ENCODE results near the gene ABI1. TPM values are rescaled to one million over a fixed set of nuclear protein-coding genes. Genes with fewer than 3 reads are reported as not detected.
"Not testable (repeated sequence)": the region's sequence is repeated elsewhere in the genome, so short reads cannot be mapped to it uniquely, and the experiment has no call there.

The ABI1 gene
- total RNA-seq, 1 experiment from 2014 or later: 50.8 TPM

DNA sequence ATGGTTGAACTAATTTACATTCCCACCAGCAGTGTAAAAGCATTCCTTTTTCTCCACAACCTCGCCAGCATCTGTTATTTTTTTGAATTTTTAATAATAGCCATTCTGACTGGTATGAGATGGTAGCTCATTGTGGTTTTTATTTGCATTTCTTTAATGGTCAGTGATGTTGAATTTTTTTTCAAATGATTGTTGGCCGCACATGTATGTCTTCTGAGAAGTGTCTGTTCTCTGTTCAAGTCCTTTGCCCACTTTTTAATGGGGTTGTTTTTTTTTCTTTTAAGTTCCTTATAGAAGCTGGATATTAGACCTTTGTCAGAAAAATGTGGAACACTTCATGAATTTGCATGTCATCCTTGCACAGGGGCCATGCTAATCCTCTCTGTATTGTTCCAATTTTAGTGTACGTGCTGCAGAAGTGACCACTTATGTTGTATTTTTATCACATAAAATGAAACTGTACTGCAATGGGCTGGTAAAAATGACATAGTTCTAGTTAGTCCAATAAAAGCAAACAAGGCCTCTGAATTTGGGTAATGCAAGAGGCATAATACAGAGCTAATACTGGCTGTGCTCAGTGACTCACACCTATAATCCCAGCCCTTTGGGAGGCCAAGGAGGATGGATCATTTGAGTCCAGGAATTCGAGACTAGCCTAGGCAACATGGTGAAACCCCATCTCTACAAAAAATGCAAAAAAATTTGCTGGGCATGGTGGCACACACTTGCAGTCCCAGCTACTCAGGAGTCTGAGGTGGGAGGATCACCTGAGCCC is 70.3 kb downstream of the ABI1 start:
- no peaks in the 10 kb centered on the region for H3K36me3 ChIP-seq (ENCODE audit: low read depth)
- H3K9me3 ChIP-seq (ENCODE audit: insufficient read depth, low read depth): no peaks in the 10 kb centered on the region
- H3K27me3 ChIP-seq (ENCODE audit: insufficient read depth, low read depth): no peaks in the 10 kb centered on the region
- TF ChIP-seq, protein P1, sequence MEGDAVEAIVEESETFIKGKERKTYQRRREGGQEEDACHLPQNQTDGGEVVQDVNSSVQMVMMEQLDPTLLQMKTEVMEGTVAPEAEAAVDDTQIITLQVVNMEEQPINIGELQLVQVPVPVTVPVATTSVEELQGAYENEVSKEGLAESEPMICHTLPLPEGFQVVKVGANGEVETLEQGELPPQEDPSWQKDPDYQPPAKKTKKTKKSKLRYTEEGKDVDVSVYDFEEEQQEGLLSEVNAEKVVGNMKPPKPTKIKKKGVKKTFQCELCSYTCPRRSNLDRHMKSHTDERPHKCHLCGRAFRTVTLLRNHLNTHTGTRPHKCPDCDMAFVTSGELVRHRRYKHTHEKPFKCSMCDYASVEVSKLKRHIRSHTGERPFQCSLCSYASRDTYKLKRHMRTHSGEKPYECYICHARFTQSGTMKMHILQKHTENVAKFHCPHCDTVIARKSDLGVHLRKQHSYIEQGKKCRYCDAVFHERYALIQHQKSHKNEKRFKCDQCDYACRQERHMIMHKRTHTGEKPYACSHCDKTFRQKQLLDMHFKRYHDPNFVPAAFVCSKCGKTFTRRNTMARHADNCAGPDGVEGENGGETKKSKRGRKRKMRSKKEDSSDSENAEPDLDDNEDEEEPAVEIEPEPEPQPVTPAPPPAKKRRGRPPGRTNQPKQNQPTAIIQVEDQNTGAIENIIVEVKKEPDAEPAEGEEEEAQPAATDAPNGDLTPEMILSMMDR (conservative IDR thresholded peaks at IDR 0.05): no peak
- no peak for TF ChIP-seq EZH2 (IDR thresholded peaks at IDR 0.05; ENCODE audit: low read depth)
- H3K9me2 ChIP-seq (ENCODE audit: insufficient read depth): no peaks in the 10 kb centered on the region
- BruUV-seq (replicated peaks): no TSS peak
- no peak for DNase-seq
- intact Hi-C loops (cut with micrococcal nuclease; ENCODE audit: unreplicated experiment): no loop called here
- CTCF ChIA-PET: no interaction called here
- no peak overlapping the region for H2AFZ ChIP-seq
- H3K79me2 ChIP-seq (ENCODE audit: low read depth): no peaks in the 10 kb centered on the region
- H4K20me1 ChIP-seq (ENCODE audit: insufficient read depth): no peaks in the 10 kb centered on the region; the same call in 1 of the 2 replicates
- H3F3A ChIP-seq (ENCODE audit: insufficient read depth, low read depth): no peaks in the 10 kb centered on the region
- no peak overlapping the region for H3K27ac ChIP-seq
- H3K4me2 ChIP-seq: no peak overlapping the region
- H3K4me1 ChIP-seq (replicated peaks; ENCODE audit: insufficient read depth): no peaks in the 10 kb centered on the region
- H3K4me3 ChIP-seq: no peak overlapping the region
- POLR2A ChIA-PET (ENCODE audit: unreplicated experiment): no interaction called here

DNA sequence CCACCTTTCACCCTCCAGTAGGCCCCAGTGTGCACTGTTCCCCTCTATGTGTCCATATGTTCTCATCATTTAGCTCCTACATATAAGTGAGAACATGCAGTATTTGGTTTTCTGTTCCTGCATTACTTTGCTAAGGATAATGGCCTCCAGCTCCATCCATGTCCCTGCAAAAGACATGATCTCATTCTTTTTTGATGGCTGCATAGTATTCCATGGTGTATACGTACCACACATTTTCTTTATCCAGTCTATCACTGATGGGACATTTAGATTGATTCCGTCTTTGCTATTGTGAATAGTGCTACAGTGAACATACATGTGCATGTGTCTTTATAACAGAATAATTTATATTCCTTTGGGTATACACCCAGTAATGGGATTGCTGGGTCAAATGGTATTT is 71.0 kb downstream of the ABI1 start:
- H3K4me2 ChIP-seq; H3K9me2 ChIP-seq (ENCODE audit: insufficient read depth); H3K36me3 ChIP-seq (ENCODE audit: low read depth); DNase-seq; H3K4me1 ChIP-seq (replicated peaks; ENCODE audit: insufficient read depth); intact Hi-C loops (cut with micrococcal nuclease; ENCODE audit: unreplicated experiment); H3K27ac ChIP-seq; H3K79me2 ChIP-seq (ENCODE audit: low read depth); H3K9me3 ChIP-seq (ENCODE audit: insufficient read depth, low read depth); H2AFZ ChIP-seq; H3K4me3 ChIP-seq; H3F3A ChIP-seq (ENCODE audit: insufficient read depth, low read depth); CTCF ChIA-PET; H4K20me1 ChIP-seq (ENCODE audit: insufficient read depth); POLR2A ChIA-PET (ENCODE audit: unreplicated experiment); H3K27me3 ChIP-seq (ENCODE audit: insufficient read depth, low read depth); BruUV-seq (replicated peaks): not testable (repeated sequence)

DNA sequence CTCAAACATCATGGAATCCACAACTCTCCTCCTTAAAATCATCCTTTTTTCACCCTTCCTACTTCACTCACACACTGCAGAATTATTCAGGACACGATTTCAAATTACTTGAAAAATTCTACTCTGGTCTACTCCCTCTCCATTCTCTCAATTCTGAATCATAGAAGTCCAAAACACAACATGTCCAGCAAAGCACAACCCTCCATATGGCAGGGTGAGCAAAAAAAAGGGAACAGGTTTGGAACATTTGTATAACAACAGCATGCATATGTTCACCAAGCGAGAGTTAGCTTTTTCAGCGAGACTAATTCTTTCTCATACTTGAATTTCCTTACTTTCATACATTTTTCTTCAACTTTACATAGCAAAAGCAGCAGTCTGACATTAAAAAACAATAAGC is 73.4 kb downstream of the ABI1 start:
- Histone ChIP-seq H4K20me1 (ENCODE audit: insufficient read depth) (no peaks in the 10 kb centered on the region; the same call in 1 of the 2 replicates), H3K27me3 (ENCODE audit: insufficient read depth, low read depth) (no peaks in the 10 kb centered on the region), H3K36me3 (ENCODE audit: low read depth) (no peaks in the 10 kb centered on the region), H3K9me2 (ENCODE audit: insufficient read depth) (no peaks in the 10 kb centered on the region), H3F3A (ENCODE audit: insufficient read depth, low read depth) (peaks cover 6% of the 10 kb centered on the region), H3K9me3 (ENCODE audit: insufficient read depth, low read depth) (no peaks in the 10 kb centered on the region), H3K4me2 (no peak overlapping the region), H3K27ac (no peak overlapping the region), H3K79me2 (ENCODE audit: low read depth) (peaks cover 7% of the 10 kb centered on the region; the same call in 1 of the 2 replicates), H3K4me1 (replicated peaks; ENCODE audit: insufficient read depth) (peaks cover 2% of the 10 kb centered on the region; the same call in 1 of the 2 replicates), H2AFZ (no peak overlapping the region), H3K4me3 (no peak overlapping the region)
- no peak for DNase-seq
- ChIA-PET POLR2A (ENCODE audit: unreplicated experiment) (no interaction called here), CTCF (no interaction called here)
- TF ChIP-seq EZH2 (IDR thresholded peaks at IDR 0.05; ENCODE audit: low read depth): no peak
- TF ChIP-seq, protein P1 (conservative IDR thresholded peaks at IDR 0.05): no peak
- intact Hi-C loops (cut with micrococcal nuclease; ENCODE audit: unreplicated experiment): no loop called here
- BruUV-seq (replicated peaks): no TSS peak

Data from PC-9 (cell line).